Stimulated activated CD4-positive, alpha-beta T cell treated with anti-CD3 and anti-CD28 coated beads, Interleukin-2, amount 100 ng/mL, for 48 hours (primary cell): ENCODE results near the gene SH3D19.
A peak's percentile ranks its signal among the peaks of the same experiment; 100 is the strongest.
"Not testable (repeated sequence)": the region's sequence is repeated elsewhere in the genome, so short reads cannot be mapped to it uniquely, and the experiment has no call there.

ENCODE experiments used
- DNase-seq, 2 donors: peaks; one replicate each; pipeline ENCODE4 v3.0.0-alpha.2; 2020

The SH3D19 gene

DNA sequence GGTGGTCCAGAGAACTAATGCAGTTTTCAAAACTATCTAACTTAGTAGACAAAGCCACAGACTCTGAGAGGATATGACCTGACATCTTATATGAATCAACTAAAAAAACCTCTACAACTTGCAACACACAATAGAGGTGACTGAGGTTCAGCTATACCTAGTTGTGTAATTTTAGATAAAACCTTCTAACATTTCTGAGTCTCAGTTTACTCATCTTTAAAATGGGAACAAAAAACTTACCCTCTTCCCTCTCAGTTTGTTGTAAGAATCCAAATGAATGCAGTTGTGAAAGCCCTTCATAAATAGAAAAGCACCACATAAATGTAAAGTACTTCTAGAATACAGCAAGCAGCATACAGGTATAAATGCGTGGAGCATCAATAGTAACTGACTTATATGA, 5.9 kb downstream of the SH3D19 start:
- no peak for DNase-seq

DNA sequence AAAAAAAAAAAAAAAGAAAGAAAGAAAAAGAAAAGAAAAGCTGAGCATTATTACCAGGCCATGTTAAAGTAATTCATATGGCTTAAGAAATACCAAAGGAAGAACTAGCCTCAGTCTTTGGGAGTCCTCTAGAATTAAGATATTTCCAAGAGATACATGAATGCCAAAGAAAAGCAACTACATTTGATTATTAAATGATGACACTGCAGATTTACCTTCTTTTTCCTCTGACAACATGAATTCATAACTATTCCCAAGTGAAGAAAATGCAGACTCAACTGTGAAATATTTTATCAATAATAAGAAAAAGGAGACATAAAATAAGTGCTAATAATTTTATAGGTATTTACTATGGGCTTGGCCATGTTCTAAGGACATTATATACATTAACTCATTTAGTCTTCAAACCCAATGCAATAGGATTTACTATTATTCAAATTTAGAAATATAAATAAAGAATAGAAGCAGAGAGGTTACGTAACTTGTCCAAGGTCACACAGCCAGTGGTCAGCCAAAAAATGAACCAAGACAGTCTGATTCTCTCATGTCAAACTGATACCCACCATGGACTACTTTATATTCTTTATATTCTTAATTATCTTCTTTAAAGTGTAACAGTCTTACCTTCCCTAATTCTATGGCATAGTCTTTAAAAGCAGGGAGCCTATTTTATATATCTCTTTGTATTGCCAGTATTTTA, 6.9 kb downstream of the SH3D19 start:
- no peak for DNase-seq

DNA sequence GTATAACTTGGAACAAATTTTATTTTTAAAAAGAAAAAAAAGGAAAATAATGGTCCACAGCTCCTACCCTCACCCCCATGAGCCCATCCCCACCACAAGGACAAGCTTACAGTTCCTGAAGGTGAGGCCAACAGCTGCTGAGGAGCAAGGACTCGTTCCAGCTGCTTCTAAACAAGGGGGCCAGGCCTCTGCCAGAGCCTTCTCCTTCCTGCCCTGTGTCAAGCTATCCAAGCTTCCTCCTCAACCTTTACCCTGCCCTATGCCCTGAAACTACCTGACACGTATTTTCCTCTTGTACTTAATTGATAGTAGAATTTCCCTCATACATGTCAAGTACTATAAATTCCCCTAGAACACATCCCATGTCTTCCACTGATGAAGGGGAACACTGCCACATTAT, 8.8 kb downstream of the SH3D19 start:
- no peak for DNase-seq

DNA sequence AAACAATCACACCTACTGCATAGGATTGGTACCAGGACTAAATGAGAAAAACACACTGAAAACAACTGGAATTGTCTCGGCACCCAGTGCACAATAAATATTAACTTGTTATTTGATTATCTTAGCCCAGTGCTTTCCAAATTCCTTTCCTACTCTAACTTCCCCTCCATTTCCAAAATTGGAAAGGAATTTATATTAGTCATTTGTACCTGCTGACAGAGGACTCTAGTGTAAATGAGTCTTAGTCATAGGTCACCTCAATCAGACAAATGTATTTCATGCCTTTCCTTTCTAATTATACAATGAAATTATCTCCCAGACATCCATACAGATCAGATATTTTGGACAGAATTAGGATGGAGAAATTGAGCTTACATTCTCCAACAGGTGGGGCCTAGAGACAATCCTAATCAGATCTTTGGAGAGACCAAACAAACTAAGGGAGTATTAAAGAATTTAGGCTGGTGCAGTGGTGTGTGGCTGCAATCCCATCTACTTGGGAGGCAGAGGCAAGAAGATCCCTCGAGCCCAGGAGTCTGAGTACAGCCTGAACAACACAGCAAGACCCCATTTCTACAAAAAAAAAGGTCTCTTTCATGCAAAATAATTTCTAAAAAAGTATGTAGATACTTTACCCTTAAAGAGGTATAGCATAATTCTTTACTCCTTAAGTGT, 10.1 kb downstream of the SH3D19 start:
- DNase-seq = no peak

DNA sequence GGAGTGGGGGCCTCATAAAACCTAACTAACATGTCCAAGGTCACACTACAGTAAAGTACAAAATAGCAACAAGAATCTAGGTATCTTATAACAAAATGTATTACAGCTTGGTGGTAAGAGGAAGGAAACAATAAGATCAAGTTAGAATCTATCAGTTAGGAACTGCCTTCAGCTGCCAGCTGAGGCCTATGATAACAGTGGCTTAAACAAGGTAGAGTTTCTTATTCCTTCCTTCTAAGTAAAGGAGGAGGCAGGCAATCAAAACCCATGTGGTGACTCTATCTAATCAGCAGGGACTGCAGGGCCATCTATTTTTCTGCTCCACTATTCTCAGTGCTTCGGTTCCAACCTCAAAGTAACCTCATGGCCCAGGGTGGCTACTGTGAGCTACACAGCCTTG, 10.9 kb downstream of the SH3D19 start:
- DNase-seq = no peak

DNA sequence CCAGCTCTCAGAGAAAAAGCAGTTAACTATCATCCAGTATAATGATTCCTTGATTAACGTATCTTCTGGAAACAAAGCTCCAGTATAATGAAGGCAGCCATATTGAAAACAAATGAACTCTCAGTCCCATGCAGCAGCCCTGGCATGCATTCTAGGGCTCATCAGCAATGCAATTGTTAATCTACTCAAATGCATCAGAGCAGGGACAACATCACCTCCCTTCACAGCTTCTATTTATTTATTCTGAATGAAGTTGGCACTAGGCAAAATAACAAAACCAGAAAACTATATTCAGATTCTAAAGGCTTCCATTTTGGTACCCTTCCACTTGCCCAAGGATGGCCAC, 11.4 kb downstream of the SH3D19 start:
- DNase-seq = no peak

DNA sequence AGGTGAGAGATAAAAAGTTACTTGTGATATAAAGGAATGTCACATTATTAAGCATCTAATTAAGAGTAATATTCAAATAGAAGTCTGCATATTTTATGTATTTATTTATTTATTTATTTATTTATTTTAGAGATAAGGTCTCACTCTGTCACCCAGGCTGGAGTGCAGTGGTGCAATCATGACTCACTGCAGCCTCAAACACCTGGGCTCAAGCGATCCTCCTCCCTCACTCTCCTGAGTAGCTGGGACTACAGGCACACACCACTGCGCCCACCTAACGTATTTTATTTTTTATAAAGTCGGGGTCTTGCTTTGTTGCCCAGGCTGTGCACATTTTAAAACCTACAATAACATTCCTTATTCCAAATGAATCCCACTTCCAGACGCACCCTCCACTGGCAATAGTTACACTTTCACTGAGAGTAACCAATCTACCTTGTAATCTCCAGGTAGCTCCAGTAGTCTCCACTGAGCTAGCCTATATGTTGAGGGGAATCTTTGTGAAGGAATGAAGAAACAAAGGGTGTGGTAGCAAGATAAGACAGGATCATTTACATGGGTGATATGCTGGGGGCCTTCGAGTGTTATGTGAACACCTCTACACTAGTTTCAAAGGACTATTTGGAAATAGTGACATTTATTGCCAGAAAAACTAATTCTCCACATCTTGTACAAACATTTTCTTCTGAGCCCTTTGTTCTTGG, 11.9 kb downstream of the SH3D19 start:
- DNase-seq = no peak

DNA sequence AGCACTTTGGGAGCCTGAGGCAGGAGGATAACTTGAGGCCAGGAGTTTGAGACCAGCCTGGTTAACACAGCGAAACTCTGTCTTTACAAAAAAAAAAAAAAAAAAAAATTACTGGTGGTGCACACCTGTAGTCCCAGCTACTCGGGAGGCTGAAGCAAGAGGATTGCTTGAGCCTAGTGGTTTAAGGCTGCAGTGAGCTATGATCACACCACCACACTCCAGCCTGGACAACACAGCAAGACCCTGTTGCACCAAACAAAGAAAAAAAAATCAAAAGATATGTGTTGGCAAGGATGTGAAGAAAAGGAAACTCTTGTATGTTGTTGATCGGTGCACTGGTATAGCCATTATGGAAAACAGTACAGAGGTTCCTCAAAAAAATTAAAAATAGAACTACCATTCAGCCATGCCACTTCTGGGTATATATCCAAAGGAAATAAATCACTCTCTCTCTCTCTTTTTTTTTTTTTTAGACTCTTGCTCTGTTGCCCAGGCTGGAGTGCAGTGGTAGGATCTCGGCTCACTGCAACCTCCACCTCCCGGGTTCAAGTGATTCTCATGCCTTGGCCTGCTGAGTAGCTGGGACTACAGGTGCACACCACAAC, 15.2 kb downstream of the SH3D19 start:
- no peak for DNase-seq

DNA sequence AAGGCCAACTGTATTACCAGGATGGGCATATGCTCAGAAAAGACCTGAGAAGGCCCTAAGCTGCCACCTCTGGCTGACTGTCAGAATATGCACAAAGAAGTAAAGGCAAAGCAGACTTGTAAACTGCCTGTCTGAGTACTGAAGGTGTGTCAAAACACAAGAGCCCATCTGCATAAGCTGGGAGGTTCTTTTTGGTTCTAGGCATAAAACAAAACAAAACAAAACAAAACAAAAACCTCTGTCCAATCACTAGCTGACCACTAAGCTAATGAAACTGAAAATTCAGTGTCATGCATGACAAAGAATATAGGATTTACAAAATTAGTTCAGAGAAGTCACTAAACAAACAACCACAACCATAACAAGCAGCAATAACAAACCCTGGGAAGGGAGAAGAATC, 20.6 kb downstream of the SH3D19 start:
- no peak for DNase-seq

DNA sequence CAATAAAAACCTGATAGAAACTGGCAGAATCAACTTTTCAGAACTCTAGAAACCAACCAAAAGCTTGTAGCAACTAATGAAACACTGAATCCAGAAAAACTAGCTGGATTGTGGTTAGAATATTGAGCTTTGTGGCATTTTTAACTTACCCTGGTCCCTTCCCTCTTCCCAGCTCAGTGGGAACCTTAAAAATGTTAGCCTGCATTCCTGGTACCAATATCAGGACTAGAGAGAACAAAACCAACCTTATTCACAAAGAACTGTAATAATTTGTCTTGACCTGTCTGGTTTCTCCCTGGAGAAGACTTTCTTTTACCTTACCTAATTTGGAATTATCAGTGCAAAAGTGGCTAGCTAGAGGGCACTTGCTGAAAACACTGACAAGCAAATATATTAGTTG, 21.2 kb downstream of the SH3D19 start:
- DNase-seq = no peak

DNA sequence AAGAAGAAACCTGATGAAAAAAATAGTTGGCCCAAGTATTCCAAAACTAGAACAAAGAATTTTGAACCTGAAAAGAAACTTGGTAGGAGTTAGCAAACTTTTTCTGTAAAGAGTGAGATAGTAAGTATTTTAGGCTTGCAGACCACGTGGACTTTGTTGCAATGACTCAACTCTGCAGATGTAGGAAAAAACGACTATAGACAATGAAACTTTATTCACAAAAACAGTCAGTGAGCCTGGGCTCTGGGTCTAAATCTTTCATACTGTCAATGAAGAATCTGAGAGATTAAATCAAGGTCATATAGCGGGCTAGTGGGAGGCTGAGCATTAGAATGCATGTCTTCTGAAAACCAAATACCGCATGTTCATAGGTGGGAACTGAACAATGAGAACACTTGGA, 23.0 kb downstream of the SH3D19 start:
- no peak for DNase-seq

DNA sequence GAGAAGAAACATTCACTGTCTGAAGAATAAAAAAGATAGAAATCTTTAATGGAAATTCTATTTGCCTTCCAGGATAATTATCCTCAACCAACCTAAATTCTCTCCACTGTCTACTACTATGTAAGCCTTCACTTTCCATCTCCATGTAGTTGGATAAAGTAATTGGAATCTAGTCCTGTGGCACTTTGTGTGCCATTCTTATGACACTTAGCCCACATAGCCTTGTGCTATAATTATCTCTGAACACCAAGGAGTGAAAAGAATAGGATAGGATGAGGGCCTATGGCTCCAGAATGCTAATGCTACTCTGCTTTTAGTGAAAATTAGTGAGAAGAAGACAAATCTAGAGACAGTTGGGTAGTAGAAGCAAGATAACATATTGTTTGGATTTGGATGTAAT, 28.2 kb downstream of the SH3D19 start:
- DNase-seq = no peak

DNA sequence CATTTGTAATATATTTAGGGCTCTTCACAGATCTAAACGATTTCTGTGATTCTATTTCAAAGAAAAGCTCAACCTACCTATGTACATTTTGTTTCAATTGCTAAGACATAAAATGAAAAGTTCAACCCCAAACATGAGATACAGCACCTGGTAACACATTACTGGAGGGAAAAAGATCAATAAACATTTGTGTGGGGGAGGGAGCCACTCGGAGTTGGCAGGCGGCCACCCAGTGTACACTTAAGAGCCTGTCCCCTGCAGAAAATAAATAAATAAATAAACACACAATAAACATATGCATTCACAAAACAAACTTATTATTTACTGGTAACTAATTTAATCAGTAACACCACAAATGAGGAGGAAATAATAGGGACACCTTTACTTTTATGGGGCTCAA, 29.2 kb downstream of the SH3D19 start:
- DNase-seq = no peak

DNA sequence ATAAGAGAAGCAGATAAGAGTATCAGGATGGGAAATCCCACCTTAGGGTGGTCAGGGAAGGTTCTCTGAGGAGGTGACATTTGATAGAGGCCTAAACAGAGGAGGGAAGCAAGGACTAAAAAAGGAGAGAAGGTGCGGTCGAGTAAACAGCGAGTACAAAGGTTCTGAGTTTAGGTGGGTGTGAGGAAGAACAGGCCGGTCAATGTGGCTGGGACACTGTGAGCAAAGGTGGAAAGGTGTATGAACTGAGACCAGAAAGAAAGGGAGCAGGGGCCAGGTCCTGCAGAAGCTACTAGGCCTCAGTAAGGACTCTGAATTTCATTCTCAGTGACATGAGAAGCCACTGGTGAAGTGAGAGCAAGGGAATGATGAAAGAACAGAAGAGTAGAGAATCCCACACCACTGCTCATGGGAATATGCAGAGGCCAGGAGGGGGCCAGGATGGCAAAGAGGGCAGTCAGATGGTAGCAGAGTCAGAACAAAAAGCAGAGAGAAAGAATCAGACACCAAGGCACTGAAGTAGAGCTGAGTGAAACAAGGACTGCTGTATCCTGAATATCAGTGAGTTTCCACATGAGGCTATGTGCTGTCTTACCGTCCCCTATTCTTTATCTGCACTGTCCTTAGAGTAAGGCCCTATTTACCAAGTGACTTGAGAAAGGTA, 30.4 kb downstream of the SH3D19 start:
- no peak for DNase-seq

DNA sequence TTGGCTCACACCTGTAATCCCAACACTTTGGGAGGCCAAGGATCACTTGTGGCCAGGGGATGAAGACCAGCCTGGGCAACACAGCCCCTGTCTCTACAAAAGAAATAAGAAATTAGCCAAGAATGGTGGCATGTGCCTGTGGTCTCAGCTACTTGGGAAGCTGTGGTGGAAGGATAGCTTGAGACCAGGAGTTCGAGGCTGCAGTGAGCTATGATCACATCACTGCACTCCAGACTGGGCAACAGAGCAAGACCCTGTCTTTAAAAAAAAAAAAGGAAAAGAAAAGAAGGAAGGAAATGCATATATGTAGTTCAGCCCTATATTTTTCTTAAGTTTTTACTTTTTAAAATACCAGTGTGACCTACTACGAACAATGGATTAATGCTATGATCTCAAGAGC, 33.4 kb downstream of the SH3D19 start:
- no peak for DNase-seq

DNA sequence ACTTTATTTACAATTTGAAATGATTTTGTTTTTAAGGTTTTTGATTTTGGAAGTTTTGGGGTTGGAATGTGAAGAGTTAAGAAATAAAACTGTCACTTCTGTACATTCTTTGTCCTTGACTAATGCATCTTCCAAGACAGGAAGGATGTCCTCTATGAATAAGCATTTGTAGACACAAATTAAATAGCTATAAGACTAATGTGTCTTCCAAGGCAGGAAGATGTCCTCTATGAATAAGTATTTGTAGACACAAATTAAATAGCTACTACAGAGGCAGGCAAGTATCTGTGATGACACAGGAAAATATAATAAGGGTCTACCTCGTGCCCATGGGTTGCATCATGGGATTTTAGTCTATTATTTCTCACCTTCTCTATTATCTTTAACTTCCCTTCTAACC, 33.9 kb downstream of the SH3D19 start:
- no peak for DNase-seq

DNA sequence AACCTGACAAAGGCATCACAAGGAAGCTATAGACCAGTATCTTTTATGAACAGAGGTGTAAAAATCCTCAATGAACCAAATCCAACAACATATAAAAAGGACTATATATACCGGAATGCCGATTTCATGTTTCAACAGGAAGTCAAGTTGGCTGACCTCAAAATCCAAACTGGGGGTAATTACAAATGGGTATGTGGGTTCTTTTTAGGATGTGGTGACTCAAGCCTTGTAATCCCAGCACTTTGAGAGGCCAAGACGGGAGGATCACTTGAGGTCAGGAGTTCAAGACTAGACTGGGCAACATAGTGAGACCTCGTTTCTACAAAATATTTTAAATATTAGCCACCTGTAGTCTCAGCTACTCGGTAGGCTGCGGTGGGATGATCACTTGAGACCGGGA, 38.0 kb downstream of the SH3D19 start:
- no peak for DNase-seq

DNA sequence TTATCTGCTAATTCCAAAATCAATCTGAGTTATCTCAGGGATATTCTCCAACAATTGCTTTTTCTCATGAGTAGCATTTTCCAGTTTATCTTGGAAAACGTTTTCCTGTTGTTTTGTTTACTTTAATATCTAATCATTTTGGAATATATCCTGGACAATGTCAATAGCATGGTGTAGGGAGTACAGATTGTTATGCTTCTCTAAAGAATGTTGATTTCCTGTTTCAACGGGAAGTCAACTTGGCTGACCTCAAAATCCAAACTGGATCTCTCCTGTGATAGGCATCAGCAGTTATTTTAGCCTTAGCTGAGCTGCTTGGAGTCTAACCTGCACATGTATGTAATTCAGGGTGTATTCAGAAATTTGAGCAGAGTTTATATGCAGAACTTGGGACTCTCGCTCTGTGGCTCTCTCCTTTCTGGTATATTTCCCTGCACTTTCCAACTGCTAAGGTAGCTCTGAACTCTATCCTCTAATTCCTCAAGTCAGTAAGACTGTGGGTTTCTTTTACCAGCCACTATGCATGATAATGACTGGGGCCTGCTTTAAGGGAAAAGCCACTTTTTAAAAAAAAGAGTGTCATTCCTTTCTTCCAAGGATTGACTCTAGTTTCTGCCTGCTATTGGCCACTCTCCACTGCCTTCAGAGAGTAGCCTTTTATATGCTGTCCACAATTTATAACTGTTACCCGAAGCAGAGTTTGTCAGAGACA, 40.7 kb downstream of the SH3D19 start:
- DNase-seq = no peak

DNA sequence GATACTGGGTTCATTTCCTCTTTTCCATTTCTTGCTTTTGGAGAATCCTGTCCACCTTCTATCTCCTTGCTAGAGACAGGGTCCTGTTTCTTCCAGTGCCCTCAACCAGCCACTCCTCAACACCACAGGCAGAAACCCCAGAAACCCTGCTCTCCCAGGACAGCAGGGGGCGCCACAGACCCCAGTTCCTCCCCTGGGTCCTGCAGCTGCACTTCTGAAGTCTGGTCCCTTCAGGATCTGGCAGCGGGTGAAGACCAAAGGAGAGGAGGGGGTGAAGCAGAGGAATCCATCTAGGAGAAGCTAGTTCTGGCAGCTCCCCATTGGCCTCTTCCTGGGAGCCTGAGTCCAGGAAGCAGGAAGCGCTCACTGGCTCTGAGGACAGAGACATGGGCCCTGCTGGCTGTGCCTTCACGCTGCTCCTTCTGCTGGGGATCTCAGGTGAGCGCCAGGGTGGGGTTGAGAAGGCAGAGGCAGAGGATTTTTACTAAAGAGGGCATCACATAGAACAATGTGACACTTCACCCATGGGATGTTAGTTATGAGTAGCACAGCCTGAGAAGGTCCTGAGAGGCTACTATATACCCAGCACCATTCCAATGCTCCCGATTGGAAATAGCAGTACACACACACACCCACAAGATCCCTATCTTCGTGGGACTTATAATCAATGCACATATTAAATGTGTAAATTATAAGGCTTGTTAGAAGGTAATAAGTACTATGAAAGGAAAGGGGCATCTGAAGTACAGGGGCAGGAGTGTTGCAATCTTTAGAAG, 48.4 kb downstream of the SH3D19 start, which contains the start of gene PRSS48:
PRSS48 (plus strand) TSS at position 375 of the 776 bp plus-strand sequence; CDS start at position 387, 12 bp downstream.
- peak; percentile 57 to 65 for DNase-seq

DNA sequence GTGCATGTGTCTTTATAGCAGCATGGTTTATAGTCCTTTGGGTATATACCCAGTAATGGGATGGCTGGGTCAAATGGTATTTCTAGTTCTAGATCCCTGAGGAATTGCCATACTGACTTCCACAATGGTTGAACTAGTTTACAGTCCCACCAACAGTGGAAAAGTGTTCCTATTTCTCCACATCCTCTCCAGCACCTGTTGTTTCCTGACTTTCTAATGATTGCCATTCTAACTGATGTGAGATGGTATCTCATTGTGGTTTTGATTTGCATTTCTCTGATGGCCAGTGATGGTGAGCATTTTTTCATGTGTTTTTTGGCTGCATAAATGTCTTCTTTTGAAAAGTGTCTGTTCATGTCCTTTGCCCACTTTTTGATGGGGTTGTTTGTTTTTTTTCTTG, 56.5 kb downstream of the SH3D19 start:
- DNase-seq = not testable (repeated sequence)

DNA sequence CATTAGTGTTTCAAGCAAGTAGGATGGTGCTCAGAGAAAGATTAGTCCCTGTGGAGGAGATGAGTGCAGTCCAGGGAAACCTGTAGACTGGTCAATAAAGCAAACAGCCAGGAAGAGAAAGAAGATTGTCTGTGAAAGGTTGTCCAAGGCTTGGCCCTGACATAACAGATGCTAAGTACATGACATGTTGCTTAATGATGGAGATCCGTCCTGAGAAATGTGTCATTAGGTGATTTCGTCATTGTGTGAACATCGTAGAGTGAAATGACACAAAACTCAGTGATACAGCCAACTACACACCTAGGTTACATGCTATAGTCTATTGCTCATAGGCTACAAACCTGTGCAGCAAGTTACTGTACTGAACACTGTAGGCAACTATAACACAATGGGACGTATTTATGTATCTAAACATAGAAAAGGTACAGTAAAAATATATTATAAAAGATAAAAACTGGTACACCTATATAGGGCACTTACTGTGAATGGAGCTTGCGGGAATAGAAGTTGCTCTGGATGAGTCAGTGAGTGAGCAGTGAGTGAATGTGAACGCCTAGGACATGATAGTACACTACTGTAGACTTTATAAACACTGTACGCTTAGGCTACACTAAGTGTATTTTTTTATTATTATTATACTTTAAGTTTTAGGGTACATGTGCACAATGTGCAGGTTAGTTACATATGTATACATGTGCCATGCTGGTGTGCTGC, 57.4 kb downstream of the SH3D19 start:
- DNase-seq = no peak
